ENCODE data around the gene FLVCR1. TPM values are rescaled to one million over a fixed set of nuclear protein-coding genes. Genes with fewer than 3 reads are reported as not detected.

FLVCR1 gene
- 1 to 10 TPM; 1.6 to 5.8 (median 2.1) TPM for total RNA-seq
- long read RNA-seq, partial matches to known transcripts: 0 of 1 reads
- long read RNA-seq, other reads (novel, unspliced or antisense): 1 of 1 reads

- Histone ChIP-seq H3K4me3 (peak within 1 kb of the TSS; percentile 92 to 93 (median 93)), H3K4me1 (peaks cover 0 to 7% (median 0%) of the 10 kb centered on the region in 4 donors), H3K27ac (peak within 1 kb of the TSS; percentile 50 to 90 (median 76)), H3K36me3 (no peaks in the 10 kb centered on the region), H3K27me3 (no peaks in the 10 kb centered on the region), H3K9me3 (no peaks in the 10 kb centered on the region)
- ATAC-seq: peak; percentile 96 to 100 (median 98)
- 0% methylated on average over 20 of the region's 54 CpGs for WGBS (ENCODE audit: insufficient coverage, low coverage, low lambda C conversion rate, missing lambda C conversion rate)
- intact Hi-C loops (cut with DNase I): no loop called here
- peak; percentile 98 to 99 (median 99) for DNase-seq
- TF ChIP-seq POLR2A (IDR thresholded peaks at IDR 0.05) (peak; percentile 84), CTCF (IDR thresholded peaks at IDR 0.05) (no peak)
Measured at GRCh38 chr1:212857992-212858460, at the start of gene FLVCR1. Gene FLVCR1 (plus strand): TSS chr1:212858275. CDS start chr1:212858453, 178 bp downstream.

GRCh38 chr1:212814537-212815334 is 43.3 kb upstream of the FLVCR1 start:
- intact Hi-C loops (cut with DNase I): no loop called here
- 44% methylated on average over 5 of the region's 5 CpGs for WGBS (ENCODE audit: insufficient coverage, low coverage, low lambda C conversion rate, missing lambda C conversion rate)
- Histone ChIP-seq H3K27me3 (no peaks in the 10 kb centered on the region), H3K4me1 (peaks cover 0 to 7% (median 0%) of the 10 kb centered on the region in 4 donors), H3K27ac (no peak overlapping the region), H3K9me3 (no peaks in the 10 kb centered on the region), H3K36me3 (no peaks in the 10 kb centered on the region), H3K4me3 (no peak overlapping the region)
- TF ChIP-seq CTCF (IDR thresholded peaks at IDR 0.05) (peak; percentile 44 to 59 (median 46)), POLR2A (IDR thresholded peaks at IDR 0.05) (no peak)
- no peak for DNase-seq
- ATAC-seq: peak in 2 of 4 donors; percentile 55 to 61

GRCh38 chr1:212816567-212817278 is 41.4 kb upstream of the FLVCR1 start:
- no peaks in the 10 kb centered on the region for H3K36me3 ChIP-seq
- peak in 2 of 4 donors; percentile 10 to 56 for ATAC-seq
- no peak overlapping the region for H3K4me3 ChIP-seq
- no peak for DNase-seq
- intact Hi-C loops (cut with DNase I): no loop called here
- H3K27ac ChIP-seq: no peak overlapping the region
- H3K27me3 ChIP-seq: no peaks in the 10 kb centered on the region
- peaks cover 0 to 7% (median 0%) of the 10 kb centered on the region in 4 donors for H3K4me1 ChIP-seq
- H3K9me3 ChIP-seq: no peaks in the 10 kb centered on the region
- TF ChIP-seq CTCF (IDR thresholded peaks at IDR 0.05) (no peak), POLR2A (IDR thresholded peaks at IDR 0.05) (no peak)
- 77% methylated on average over 3 of the region's 3 CpGs for WGBS (ENCODE audit: insufficient coverage, low coverage, low lambda C conversion rate, missing lambda C conversion rate)

GRCh38 chr1:212819726-212820125 is 38.3 kb upstream of the FLVCR1 start:
- Histone ChIP-seq H3K27me3 (no peaks in the 10 kb centered on the region), H3K9me3 (no peaks in the 10 kb centered on the region), H3K4me1 (peaks cover 0 to 7% (median 0%) of the 10 kb centered on the region in 4 donors), H3K27ac (no peak overlapping the region), H3K4me3 (no peak overlapping the region), H3K36me3 (no peaks in the 10 kb centered on the region)
- 25% methylated on average over 5 of the region's 5 CpGs for WGBS (ENCODE audit: insufficient coverage, low coverage, low lambda C conversion rate, missing lambda C conversion rate)
- no peak for TF ChIP-seq CTCF (IDR thresholded peaks at IDR 0.05)
- no peak for TF ChIP-seq POLR2A (IDR thresholded peaks at IDR 0.05)
- intact Hi-C loops (cut with DNase I): no loop called here
- no peak for DNase-seq
- ATAC-seq: peak in 3 of 4 donors; percentile 26 to 69 (median 49)

Measured in right lobe of liver (tissue), 6 donors.